ENCODE measurements around the gene TF. TPM values are rescaled to one million over a fixed set of nuclear protein-coding genes. Genes with fewer than 3 reads are reported as not detected.

TF gene
- total and polyA plus RNA-seq, 10 of the 15 experiments (the other 5 are each of a cell fraction or from before 2014, with no cell fraction given) = under 0.01 to 8.9 (median 0.05) TPM; not detected in 1

DNA sequence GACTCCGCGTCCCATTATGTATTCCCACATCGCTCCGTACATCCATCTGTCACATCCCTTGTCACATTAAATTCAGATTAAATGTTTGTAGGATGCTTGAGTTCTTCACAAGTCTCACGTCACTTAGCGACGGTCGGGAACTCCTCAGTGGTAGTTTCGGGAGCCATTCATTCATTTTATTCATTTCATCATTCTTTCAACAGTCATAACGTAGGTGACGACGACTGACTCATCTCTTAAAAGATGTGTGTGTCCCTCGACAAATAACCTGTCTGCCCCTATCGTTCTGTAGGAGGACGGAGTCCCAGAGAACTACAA lies 59.1 kb downstream of the TF start (continued):
- TF ChIP-seq ZZZ3 (IDR thresholded peaks at IDR 0.05; ENCODE audit: control insufficient read depth, insufficient read length, low read depth) (no peak), ZNF274 (IDR thresholded peaks at IDR 0.05; ENCODE audit: insufficient read depth, insufficient read length) (no peak)

DNA sequence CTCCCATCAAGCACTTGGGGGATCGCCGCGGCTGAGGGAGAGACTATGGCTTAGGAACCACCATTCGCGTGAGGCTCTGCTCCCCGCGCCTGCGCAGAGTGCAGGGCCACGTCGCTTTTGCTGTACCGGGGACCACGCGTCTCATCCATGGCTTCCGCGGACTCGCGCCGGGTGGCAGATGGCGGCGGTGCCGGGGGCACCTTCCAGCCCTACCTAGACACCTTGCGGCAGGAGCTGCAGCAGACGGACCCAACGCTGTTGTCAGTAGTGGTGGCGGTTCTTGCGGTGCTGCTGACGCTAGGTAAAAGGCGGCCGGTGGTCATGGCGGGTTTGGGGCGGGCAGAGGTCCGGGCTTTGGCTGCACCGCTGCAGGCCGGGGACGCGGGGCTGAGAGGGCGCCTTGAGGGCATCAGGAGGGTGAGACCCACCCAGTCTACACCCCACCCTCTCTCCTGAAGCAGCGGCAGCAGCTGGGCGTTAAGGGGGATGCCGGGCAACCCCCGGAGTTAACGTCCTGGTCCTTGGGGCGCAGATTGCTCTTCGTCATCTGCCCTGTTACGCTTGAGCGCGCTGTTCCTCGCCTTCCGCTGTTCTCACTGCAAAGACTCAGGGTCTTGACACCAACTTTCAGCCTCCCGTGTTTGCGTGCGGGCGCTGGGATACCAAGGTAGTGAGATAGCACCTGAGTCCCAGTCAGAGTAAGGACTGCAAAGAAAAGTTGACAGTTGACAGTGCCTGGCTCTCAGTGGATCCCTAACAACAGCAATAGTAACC lies 59.7 kb downstream of the TF start, which contains the start of gene SRPRB:
TSS of gene SRPRB (plus strand) at position 114 of the 774 bp plus-strand sequence. CDS start at position 148, 34 bp downstream.
- peak within 1 kb of the TSS; percentile 96 for H2AFZ ChIP-seq (ENCODE audit: control insufficient read depth, low read depth, low read length)
- H3K9me3 ChIP-seq (replicated peaks; ENCODE audit: control insufficient read depth, insufficient read depth, low read length) = no peaks in the 10 kb centered on the region
- FAIRE-seq (peak; percentile 97), ATAC-seq (peak; percentile 98), DNase-seq (ENCODE audit: low read depth, low spot score) (peak; percentile 87)
- in situ Hi-C loops (cut with MboI) (no loop called here), intact Hi-C loops (cut with micrococcal nuclease; ENCODE audit: unreplicated experiment) (loop anchor here (2.0 to 5.0 kb wide), 3 partner anchors 143 to 681 kb away; partner anchors contain the start of genes ANAPC13 and CEP63)
- no peaks in the 10 kb centered on the region for H3K36me3 ChIP-seq (ENCODE audit: control insufficient read depth in 2 of 2, insufficient read depth in 2 of 2, low read length in 1 of 2)
- peaks cover 23% of the 10 kb centered on the region for H3K79me2 ChIP-seq (ENCODE audit: control insufficient read depth, insufficient read depth, low read length)
- H3K9ac ChIP-seq (ENCODE audit: control insufficient read depth, insufficient read depth, low read length) = peak within 1 kb of the TSS; percentile 69
- H3K4me3 ChIP-seq = peak within 1 kb of the TSS; percentile 74
- RAD21 ChIA-PET (ENCODE audit: unreplicated experiment) = no interaction called here
- H3K27me3 ChIP-seq (replicated peaks in 1 of 2; ENCODE audit: control insufficient read depth in 2 of 2, insufficient read depth in 2 of 2, low read length in 1 of 2) = no peaks in the 10 kb centered on the region
- under 1% methylated on average over 51 of the region's 53 CpGs for WGBS (ENCODE audit: insufficient coverage, insufficient replicate concordance, low lambda C conversion rate, missing lambda C conversion rate)
- peak within 1 kb of the TSS; percentile 62 for H3K4me2 ChIP-seq (ENCODE audit: control insufficient read depth, insufficient read depth)
- POLR2A ChIA-PET = no interaction called here
- no peaks in the 10 kb centered on the region for H4K20me1 ChIP-seq (ENCODE audit: control insufficient read depth, insufficient read depth)
- CTCF ChIA-PET = interaction anchor here (1.7 to 3.0 kb wide), 2 partner anchors 11 to 123 kb away, joined by 5 to 24 read pairs; no protein-coding TSS in a partner anchor
- no TSS peak for BruUV-seq (replicated peaks)
- peak within 1 kb of the TSS; percentile 60 for H3K27ac ChIP-seq (ENCODE audit: control insufficient read depth, insufficient read depth)
- SMC1A ChIA-PET (ENCODE audit: uncharacterized antibody, unreplicated experiment) = interaction anchor here (2.3 kb wide), 1 partner anchor 12 kb away, joined by 16 read pairs; no protein-coding TSS in a partner anchor
- no peaks in the 10 kb centered on the region for H3K4me1 ChIP-seq (ENCODE audit: control insufficient read depth, insufficient read depth, low read length)
- TF ChIP-seq RELA (IDR thresholded peaks at IDR 0.05; ENCODE audit: borderline replicate concordance, partially characterized antibody) (no peak), IKZF1 (conservative IDR thresholded peaks at IDR 0.05) (peak; percentile 91), CHD2 (IDR thresholded peaks at IDR 0.05; ENCODE audit: borderline replicate concordance, low read depth, low read length) (peak; percentile 82), RUNX3 (IDR thresholded peaks at IDR 0.05; ENCODE audit: low read length) (peak; percentile 33; the same call in 1 of the 2 replicates), YBX1 (IDR thresholded peaks at IDR 0.05) (no peak), SREBF2 (IDR thresholded peaks at IDR 0.05; ENCODE audit: low read length) (no peak), RCOR1 (conservative IDR thresholded peaks at IDR 0.05; ENCODE audit: low read depth, low read length) (no peak), NRF1 (conservative IDR thresholded peaks at IDR 0.05; ENCODE audit: low read depth, low read length) (peak; percentile 97), HDAC6 (IDR thresholded peaks at IDR 0.05; ENCODE audit: unreplicated experiment) (peak; percentile 59), KDM1A (IDR thresholded peaks at IDR 0.05; ENCODE audit: borderline replicate concordance) (no peak)
- TF ChIP-seq, protein P1, sequence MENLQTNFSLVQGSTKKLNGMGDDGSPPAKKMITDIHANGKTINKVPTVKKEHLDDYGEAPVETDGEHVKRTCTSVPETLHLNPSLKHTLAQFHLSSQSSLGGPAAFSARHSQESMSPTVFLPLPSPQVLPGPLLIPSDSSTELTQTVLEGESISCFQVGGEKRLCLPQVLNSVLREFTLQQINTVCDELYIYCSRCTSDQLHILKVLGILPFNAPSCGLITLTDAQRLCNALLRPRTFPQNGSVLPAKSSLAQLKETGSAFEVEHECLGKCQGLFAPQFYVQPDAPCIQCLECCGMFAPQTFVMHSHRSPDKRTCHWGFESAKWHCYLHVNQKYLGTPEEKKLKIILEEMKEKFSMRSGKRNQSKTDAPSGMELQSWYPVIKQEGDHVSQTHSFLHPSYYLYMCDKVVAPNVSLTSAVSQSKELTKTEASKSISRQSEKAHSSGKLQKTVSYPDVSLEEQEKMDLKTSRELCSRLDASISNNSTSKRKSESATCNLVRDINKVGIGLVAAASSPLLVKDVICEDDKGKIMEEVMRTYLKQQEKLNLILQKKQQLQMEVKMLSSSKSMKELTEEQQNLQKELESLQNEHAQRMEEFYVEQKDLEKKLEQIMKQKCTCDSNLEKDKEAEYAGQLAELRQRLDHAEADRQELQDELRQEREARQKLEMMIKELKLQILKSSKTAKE (IDR thresholded peaks at IDR 0.05; ENCODE audit: low read depth, poor library complexity, severe bottlenecking) = no peak
- TF ChIP-seq, protein P2, sequence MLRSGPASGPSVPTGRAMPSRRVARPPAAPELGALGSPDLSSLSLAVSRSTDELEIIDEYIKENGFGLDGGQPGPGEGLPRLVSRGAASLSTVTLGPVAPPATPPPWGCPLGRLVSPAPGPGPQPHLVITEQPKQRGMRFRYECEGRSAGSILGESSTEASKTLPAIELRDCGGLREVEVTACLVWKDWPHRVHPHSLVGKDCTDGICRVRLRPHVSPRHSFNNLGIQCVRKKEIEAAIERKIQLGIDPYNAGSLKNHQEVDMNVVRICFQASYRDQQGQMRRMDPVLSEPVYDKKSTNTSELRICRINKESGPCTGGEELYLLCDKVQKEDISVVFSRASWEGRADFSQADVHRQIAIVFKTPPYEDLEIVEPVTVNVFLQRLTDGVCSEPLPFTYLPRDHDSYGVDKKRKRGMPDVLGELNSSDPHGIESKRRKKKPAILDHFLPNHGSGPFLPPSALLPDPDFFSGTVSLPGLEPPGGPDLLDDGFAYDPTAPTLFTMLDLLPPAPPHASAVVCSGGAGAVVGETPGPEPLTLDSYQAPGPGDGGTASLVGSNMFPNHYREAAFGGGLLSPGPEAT (IDR thresholded peaks at IDR 0.05; ENCODE audit: low read depth) = no peak; the same call in 1 of the 2 replicates
- TF ChIP-seq, protein P3, sequence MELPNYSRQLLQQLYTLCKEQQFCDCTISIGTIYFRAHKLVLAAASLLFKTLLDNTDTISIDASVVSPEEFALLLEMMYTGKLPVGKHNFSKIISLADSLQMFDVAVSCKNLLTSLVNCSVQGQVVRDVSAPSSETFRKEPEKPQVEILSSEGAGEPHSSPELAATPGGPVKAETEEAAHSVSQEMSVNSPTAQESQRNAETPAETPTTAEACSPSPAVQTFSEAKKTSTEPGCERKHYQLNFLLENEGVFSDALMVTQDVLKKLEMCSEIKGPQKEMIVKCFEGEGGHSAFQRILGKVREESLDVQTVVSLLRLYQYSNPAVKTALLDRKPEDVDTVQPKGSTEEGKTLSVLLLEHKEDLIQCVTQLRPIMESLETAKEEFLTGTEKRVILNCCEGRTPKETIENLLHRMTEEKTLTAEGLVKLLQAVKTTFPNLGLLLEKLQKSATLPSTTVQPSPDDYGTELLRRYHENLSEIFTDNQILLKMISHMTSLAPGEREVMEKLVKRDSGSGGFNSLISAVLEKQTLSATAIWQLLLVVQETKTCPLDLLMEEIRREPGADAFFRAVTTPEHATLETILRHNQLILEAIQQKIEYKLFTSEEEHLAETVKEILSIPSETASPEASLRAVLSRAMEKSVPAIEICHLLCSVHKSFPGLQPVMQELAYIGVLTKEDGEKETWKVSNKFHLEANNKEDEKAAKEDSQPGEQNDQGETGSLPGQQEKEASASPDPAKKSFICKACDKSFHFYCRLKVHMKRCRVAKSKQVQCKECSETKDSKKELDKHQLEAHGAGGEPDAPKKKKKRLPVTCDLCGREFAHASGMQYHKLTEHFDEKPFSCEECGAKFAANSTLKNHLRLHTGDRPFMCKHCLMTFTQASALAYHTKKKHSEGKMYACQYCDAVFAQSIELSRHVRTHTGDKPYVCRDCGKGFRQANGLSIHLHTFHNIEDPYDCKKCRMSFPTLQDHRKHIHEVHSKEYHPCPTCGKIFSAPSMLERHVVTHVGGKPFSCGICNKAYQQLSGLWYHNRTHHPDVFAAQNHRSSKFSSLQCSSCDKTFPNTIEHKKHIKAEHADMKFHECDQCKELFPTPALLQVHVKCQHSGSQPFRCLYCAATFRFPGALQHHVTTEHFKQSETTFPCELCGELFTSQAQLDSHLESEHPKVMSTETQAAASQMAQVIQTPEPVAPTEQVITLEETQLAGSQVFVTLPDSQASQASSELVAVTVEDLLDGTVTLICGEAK (IDR thresholded peaks at IDR 0.05; ENCODE audit: borderline replicate concordance) = no peak; the same call in 1 of the 2 replicates

All from GM12878 (cell line).